ENCODE measurements around the gene RNF19B. TPM values are rescaled to one million over a fixed set of nuclear protein-coding genes. Genes with fewer than 3 reads are reported as not detected.

Gene RNF19B
- total and polyA plus RNA-seq, 2 of the 13 experiments (the other 11 are each of a cell fraction or from before 2014, with no cell fraction given): 15.3 to 22.5 TPM

- TF ChIP-seq ZNF263 (CRISPR knock-in tag; IDR thresholded peaks at IDR 0.05) (no peak), BRD4 (CRISPR knock-in tag; IDR thresholded peaks at IDR 0.05) (no peak), ZNF777 (CRISPR knock-in tag; IDR thresholded peaks at IDR 0.05) (no peak), PRDM15 (CRISPR knock-in tag; IDR thresholded peaks at IDR 0.05) (peak; percentile 76), ZNF589 (CRISPR knock-in tag; conservative IDR thresholded peaks at IDR 0.05) (no peak)
- H3K9me3 ChIP-seq (ENCODE audit: low read length): no peaks in the 10 kb centered on the region
- 92% methylated on average over 3 of the region's 3 CpGs for WGBS (ENCODE audit: low lambda C conversion rate)
- no peak overlapping the region for H3K4me3 ChIP-seq (replicated peaks in 1 of 3; ENCODE audit: insufficient read depth in 1 of 3, low read depth in 2 of 3, low read length in 3 of 3)
- FAIRE-seq (no peak), DNase-seq (ENCODE audit: low spot score) (no peak), ATAC-seq (no peak)
- H3K36me3 ChIP-seq (replicated peaks in 1 of 2; ENCODE audit: control insufficient read depth in 1 of 2, insufficient read depth in 2 of 2, low read length in 2 of 2): peaks cover 0 to 2% of the 10 kb centered on the region in 2 experiments; a peak in 1 of 5 replicates
- H3K27me3 ChIP-seq (ENCODE audit: control insufficient read depth in 1 of 2, insufficient read depth in 2 of 2, low read length in 2 of 2): no peaks in the 10 kb centered on the region
- H3K4me2 ChIP-seq (ENCODE audit: low read depth, low read length): no peak overlapping the region
- H3K27ac ChIP-seq (ENCODE audit: extremely low read length, insufficient read depth, low read length): no peak overlapping the region
- no peaks in the 10 kb centered on the region for H4K20me1 ChIP-seq (ENCODE audit: insufficient read depth, low read length)
- BruUV-seq (replicated peaks): no TSS peak
- peaks cover 81% of the 10 kb centered on the region for H3K79me2 ChIP-seq (ENCODE audit: insufficient read depth, low read length)
- in situ Hi-C loops (cut with HindIII; ENCODE audit: extremely low pct_ligation_motif_present, low pct_unique_long_range_greater_than_20kb): no loop called here
- no peak overlapping the region for H2AFZ ChIP-seq (ENCODE audit: low read length)
- peaks cover 30% of the 10 kb centered on the region for H3K4me1 ChIP-seq (ENCODE audit: insufficient read depth, low read length)
- no peak overlapping the region for H3K9ac ChIP-seq (ENCODE audit: insufficient read depth, low read depth, low read length)
- intact Hi-C loops (cut with micrococcal nuclease; ENCODE audit: unreplicated experiment): no loop called here
- CTCF ChIA-PET (ENCODE audit: low intra/inter-chr PET ratio, low total read pairs): no interaction called here
- POLR2A ChIA-PET: interaction anchor here (1.4 kb wide), 1 partner anchor 8 kb away, joined by 4 read pairs; the partner anchor contains the start of gene RNF19B
Measured at GRCh38 chr1:32957017-32957416, 7.6 kb downstream of the RNF19B start.

- no peak for FAIRE-seq
- DNase-seq (ENCODE audit: low spot score): no peak
- no peak for ATAC-seq
- Histone ChIP-seq H3K4me2 (ENCODE audit: low read depth, low read length) (no peak overlapping the region), H3K79me2 (ENCODE audit: insufficient read depth, low read length) (peaks cover 61% of the 10 kb centered on the region), H2AFZ (ENCODE audit: low read length) (no peak overlapping the region), H3K4me1 (ENCODE audit: insufficient read depth, low read length) (peaks cover 17% of the 10 kb centered on the region), H3K27me3 (ENCODE audit: control insufficient read depth in 1 of 2, insufficient read depth in 2 of 2, low read length in 2 of 2) (no peaks in the 10 kb centered on the region), H3K36me3 (replicated peaks in 1 of 2; ENCODE audit: control insufficient read depth in 1 of 2, insufficient read depth in 2 of 2, low read length in 2 of 2) (peaks cover 0 to 3% of the 10 kb centered on the region in 2 experiments; a peak in 3 of 5 replicates), H3K9ac (ENCODE audit: insufficient read depth, low read depth, low read length) (no peak overlapping the region), H3K9me3 (ENCODE audit: low read length) (no peaks in the 10 kb centered on the region), H3K27ac (ENCODE audit: extremely low read length, insufficient read depth, low read length) (no peak overlapping the region), H3K4me3 (replicated peaks in 1 of 3; ENCODE audit: insufficient read depth in 1 of 3, low read depth in 2 of 3, low read length in 3 of 3) (no peak overlapping the region), H4K20me1 (ENCODE audit: insufficient read depth, low read length) (no peaks in the 10 kb centered on the region)
- intact Hi-C loops (cut with micrococcal nuclease; ENCODE audit: unreplicated experiment): no loop called here
- WGBS (ENCODE audit: low lambda C conversion rate): 100% methylated on average over 6 of the region's 6 CpGs
- in situ Hi-C loops (cut with HindIII; ENCODE audit: extremely low pct_ligation_motif_present, low pct_unique_long_range_greater_than_20kb): no loop called here
- CTCF ChIA-PET (ENCODE audit: low intra/inter-chr PET ratio, low total read pairs): no interaction called here
- POLR2A ChIA-PET: interaction anchor here (0.8 kb wide), 1 partner anchor 11 kb away, joined by 3 read pairs; no protein-coding TSS in a partner anchor
- no TSS peak for BruUV-seq (replicated peaks)
- TF ChIP-seq ZFP90 (CRISPR knock-in tag; IDR thresholded peaks at IDR 0.05; ENCODE audit: borderline replicate concordance) (no peak), NFAT5 (CRISPR knock-in tag; IDR thresholded peaks at IDR 0.05) (no peak), PHF20 (CRISPR knock-in tag; IDR thresholded peaks at IDR 0.05) (no peak), RBFOX2 (IDR thresholded peaks at IDR 0.05; ENCODE audit: low read depth, low read length) (no peak), SNAPC2 (CRISPR knock-in tag; IDR thresholded peaks at IDR 0.05) (no peak), CBFB (CRISPR knock-in tag; IDR thresholded peaks at IDR 0.05) (no peak)
Measured at GRCh38 chr1:32954168-32954567, 10.4 kb downstream of the RNF19B start.
